Activated effector memory CD4-positive, alpha-beta T cell treated with Interleukin-2 at 50 U/mL for 16 hours (primary cell): ENCODE data around the gene UBTD2.
A peak's percentile ranks its signal among the peaks of the same experiment; 100 is the strongest.
"Not testable (repeated sequence)": the region's sequence is repeated elsewhere in the genome, so short reads cannot be mapped to it uniquely, and the experiment has no call there.

Experiments
- DNase-seq: peaks from one replicate; pipeline ENCODE4 v3.0.0-alpha.2; 2020

UBTD2 gene

DNA sequence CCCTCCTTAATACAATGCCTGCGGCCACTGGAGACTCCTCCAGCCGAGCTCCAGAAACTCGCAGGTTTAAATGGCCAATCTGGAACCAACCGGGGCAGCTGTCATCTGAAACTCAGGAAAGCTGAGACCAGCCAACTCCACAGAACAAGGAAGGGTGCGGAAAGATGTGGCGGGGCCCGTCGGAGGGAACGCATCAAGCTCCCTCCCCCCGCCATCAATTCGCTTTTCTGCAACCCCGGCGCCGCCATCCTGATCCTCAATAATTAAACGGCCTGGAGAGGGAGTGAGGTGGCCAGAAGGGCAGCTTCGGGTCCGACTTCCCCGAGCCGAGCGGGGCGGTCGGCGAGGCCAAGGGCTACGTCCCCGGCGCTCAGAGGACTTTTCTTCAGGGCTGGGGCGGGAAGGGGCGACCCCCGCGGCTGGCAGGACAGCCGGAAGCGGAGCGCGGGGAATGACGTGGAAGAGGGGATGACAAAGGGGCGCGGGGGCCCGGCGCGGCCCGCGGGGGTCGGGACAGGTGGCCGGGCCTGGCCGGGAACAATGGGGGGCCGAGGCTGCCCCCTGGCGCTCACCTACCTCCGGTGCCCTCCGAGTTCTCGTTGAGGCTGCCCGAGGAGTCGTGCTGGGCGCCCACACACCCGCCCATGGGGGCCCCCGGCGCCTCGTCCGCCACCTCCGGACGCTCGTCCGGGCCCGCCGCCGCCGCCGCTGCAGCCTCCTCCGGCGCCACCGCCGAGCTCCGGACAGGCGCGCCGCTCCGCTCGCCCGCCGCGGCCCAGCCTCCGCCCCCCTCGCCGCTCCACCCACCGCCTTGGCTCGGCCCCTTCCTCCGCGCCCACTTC lies at the start of gene UBTD2:
Gene UBTD2, minus strand, starts transcription at position 745 of the 842 bp plus-strand sequence. Its CDS starts 99 bp downstream, at position 646.
- DNase-seq = peak; percentile 68

- not testable (repeated sequence) for DNase-seq
Observed at GRCh38 chr5:172326901-172327300, 43.3 kb upstream of the UBTD2 start.

DNA sequence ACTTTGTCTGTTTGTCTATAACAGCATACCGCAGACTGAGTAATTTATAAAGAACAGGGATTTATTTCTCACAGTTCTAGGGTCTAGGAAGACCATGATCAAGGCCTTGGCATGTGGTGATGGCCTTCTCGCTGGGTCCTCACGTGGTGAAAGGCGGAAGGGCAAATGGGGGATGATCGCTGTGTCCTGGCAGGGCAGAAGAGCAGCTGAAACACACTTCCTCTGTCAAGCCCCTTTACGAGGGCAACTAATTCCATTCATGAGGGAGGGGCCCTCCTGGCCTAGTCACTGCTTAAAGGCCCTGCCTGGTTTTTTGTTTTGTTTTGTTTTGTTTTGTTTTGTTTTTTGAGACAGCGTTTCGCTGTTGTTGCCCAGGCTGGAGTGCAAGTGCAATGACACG lies 41.9 kb upstream of the UBTD2 start:
- no peak for DNase-seq

- no peak for DNase-seq
Observed at GRCh38 chr5:172322028-172322965, 38.7 kb upstream of the UBTD2 start.

DNA sequence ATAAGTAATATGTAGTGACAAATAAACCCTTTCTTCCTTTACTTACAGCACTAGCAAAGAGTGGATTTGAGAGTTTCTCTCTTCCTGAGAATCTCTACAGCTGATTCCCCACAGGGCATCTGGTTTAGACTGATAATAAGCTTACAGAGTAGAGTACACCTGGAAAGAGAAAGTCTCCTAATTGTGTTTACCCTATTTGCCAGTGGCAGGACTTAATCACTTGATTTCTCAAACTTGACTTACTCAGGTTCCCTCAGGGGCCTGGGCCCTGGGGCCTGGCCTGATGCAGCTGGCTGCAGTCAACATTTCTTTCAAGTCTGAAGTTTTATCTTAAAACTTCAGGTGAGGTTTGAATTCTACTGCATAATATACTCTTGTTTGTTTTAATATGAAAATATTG lies 38.0 kb upstream of the UBTD2 start:
- DNase-seq = no peak

DNA sequence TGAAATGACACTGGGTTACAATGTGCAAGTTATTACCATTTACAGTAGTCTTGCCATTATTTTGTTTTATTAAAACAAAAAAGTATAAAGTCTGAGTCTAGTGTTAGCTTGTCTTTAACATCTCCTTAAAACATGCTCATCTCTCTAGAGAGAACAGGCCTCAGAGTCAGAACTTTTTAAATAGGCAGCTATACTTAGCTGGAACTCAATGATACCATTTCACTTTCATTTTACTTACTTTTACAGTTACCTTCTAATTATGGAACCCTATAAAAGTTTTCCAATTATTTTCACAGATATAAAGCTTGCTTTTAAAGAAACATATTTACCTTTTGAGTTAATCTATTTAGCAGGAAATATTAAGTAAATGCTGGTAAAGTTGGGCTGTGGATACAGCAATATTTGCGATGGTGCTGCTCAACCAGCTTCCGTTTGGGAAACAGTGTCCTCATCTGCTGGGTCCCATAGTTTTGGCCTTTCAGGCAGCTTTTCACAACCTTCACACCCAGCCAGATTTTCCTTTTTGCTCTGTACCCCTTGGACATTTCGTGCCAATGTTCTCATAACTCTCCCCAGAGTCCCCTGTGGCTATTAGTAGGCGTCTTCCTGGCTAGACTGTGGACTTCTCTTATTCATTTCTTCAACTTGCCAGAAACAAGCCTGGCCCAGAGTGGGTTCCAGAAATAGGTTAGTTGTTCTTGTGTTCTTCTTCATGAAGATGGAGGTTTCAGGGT lies 36.3 kb upstream of the UBTD2 start:
- DNase-seq = no peak

- DNase-seq = no peak
Observed at GRCh38 chr5:172315587-172316493, 32.3 kb upstream of the UBTD2 start.

DNA sequence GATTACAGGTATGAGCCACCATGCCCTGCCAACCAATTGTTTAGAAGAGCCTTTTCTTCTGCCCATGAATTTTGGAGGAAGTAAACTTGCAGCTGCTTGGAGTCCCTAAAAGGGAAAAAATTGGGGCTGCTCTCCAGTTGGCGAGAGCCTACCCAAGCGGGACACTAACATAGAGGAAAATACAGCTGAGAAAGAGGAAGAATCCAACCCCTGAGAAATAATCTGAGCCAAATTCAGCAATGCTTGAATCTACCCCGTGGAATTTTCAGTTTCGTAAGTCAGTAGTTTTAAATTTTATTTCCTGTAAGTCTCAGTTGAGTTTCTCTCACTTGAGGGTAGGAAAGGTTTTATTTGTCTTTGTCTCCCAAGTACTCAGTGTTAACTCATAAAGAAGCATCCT lies 30.4 kb upstream of the UBTD2 start:
- no peak for DNase-seq

DNA sequence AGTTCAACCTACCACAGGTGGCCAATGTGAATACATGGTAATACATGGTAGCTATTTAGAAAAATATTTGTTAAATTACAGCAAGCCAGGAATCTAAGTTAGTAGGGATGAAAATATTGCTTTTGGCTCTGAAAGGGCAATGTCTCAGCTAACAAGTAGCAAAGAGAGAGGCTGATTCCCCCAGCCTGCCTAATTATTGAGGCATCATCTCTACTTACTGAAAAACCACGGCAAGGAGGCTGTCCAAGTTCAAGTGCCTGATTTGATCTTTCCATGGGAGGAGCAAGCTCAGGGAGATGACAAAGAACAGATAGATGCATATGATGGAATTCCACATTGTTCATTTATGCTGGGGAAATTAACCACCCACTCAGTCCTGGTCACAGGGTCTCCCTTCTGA lies 28.7 kb upstream of the UBTD2 start:
- DNase-seq = no peak

DNA sequence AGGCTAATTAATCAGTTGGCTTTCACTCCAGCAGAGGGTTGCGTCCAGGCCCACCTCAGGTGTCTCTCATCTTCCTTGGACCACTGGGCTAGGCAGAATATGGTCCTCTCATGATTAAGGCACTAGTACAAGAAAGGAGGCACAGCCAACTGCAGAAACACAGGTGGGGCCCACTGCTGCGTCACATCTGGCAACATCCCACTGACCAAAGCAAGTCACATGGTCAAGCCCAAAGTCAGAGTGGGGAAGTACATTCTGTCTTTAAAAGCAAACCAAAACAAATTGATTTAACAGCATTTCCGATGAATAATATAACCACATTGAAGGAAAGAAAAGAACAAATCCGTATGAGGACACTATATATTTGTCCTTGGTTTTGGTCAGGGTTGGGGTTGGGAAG lies 28.0 kb upstream of the UBTD2 start:
- DNase-seq = no peak

- no peak for DNase-seq
Observed at GRCh38 chr5:172311026-172311425, 27.5 kb upstream of the UBTD2 start.

- no peak for DNase-seq
Observed at GRCh38 chr5:172305380-172305779, 21.8 kb upstream of the UBTD2 start.

- DNase-seq = no peak
Observed at GRCh38 chr5:172303572-172304335, 20.2 kb upstream of the UBTD2 start.

- no peak for DNase-seq
Observed at GRCh38 chr5:172303162-172303561, 19.6 kb upstream of the UBTD2 start.

GRCh38 chr5:172302047-172302710 lies 18.6 kb upstream of the UBTD2 start:
- DNase-seq = no peak

DNA sequence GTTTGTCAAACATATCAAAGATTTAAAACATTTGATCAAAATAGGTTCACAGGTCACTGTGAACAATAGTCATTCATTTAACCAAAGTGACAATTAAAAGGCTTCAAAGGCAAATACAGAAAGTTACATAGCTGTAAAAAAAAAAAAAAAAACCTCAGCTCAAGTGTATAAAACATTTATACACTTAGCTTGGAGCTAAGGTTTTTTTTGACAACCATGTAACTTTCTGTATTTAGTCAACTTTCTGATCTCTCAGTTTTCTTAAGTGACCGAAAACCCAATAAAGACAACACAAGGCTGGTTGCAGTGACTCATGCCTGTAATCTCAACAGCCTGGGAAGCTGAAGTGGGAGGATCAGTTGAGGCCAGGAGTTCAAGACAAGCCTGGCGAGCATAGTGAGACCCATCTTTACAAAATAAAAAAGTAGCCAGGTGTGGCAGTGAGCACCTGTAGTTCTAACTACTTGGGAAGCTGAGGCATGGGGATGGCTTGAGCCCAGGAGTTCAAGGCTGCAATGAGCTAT lies 16.4 kb upstream of the UBTD2 start:
- DNase-seq = no peak

DNA sequence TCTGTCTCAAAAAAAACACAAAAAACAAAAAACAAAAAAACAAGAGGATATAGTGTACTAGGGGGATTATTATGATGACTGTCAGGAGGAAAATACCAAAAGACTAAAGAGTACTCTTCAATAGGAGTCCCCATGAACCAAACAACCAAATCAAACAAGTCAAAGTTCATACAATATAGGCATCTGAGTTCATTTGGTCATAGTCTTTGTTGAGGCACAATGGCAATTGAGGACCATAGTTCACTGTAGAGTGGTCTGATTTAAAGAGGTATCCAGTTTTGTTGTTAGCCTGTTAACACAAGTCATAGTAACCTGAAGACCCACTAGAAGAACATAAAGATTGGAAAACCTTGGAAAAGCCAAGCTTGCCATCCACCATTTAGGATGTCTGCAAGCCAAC lies 11.3 kb upstream of the UBTD2 start:
- no peak for DNase-seq

DNA sequence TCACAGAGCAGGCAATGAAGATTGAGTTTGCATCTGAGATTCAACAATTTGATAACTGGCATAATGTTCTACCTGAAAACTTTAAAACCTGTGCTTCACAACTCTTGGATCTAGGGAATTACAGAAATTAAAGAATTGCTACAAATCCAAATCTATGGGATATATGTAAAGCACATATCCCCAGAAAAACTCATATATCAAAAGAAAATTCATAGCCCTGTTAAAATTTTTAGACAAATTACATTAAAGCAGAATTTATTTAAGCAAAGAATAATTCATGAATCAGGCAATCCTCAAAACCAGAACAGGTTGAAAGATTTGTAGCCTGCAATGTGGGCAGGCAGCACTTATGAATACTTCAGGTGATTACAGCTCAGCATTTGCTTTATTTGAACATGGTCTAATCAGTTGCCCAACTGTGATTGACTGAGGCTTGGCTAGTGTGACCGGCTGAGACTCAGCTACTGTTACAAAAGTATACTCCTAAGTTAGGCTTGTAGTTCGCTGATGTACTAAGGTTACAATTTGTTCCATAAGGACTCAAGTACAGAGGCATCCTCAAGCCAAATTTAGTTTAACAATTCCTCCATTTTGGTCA lies 10.3 kb upstream of the UBTD2 start:
- DNase-seq = no peak

- peak; percentile 37 for DNase-seq
Observed at GRCh38 chr5:172293054-172293744, 9.6 kb upstream of the UBTD2 start.
